Activated CD4-positive, alpha-beta T cell treated with anti-CD3 and anti-CD28 coated beads, Interleukin-2, amount 50 U/mL, for 4 hours (primary cell): ENCODE data around the gene TYROBP.
"Not testable (repeated sequence)": the region's sequence is repeated elsewhere in the genome, so short reads cannot be mapped to it uniquely, and the experiment has no call there.

Experiments used
- DNase-seq, 2 experiments: peaks; one replicate each; pipeline ENCODE4 v3.0.0-alpha.2; 2020

TYROBP gene

DNA sequence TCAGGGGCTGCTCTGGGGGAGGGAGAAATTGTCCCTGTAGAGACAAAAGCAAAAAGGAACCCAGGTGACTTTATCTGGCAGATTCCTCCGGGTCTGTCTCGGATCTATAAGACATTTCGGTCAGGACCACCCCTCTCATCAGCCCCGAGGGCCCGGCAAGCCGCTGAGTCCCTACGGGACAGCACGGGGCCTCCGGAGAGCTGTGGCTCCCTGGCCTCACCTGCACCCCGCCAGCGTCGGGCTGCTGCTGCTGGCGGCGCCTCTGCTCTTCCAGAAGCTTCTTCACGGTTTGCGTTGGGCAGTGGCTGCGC lies 9.6 kb downstream of the TYROBP start:
- no peak for DNase-seq

DNA sequence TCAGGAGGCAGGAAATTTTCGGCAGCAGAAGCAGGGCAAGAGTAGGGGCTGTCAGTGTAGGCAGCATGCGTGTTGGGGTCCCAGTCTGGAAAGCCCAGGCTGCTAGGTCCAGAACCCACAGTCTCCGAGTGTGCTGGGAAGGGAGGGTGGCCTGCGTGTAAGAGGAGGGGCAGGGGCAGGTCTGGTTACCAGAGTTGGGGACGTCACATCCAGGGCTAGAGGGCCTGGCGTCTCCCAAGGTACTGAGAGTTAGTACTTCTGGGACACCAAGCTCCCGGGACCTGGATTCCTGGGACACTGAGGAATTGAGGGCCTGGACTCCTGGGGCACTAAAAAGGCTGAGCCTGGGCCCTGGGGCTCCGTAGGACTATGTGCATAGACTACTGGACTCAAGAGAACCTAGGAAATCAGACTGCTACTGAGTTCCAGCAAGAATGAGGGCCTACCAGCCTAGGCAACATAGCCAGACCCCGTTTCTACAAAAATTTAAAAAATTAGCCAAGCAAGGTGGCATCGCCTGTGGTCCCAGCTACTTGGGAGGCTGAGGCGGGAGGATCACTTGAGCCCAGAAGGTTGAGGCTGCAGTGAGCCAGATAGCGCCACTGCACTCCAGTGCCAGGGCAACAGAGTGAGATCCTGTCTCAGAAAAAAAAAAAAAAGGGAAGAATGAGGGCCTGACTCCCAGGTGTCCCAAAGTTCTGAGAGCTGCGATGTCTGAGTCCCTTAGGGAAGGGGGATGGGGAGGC lies 10.2 kb downstream of the TYROBP start:
- no peak for DNase-seq

DNA sequence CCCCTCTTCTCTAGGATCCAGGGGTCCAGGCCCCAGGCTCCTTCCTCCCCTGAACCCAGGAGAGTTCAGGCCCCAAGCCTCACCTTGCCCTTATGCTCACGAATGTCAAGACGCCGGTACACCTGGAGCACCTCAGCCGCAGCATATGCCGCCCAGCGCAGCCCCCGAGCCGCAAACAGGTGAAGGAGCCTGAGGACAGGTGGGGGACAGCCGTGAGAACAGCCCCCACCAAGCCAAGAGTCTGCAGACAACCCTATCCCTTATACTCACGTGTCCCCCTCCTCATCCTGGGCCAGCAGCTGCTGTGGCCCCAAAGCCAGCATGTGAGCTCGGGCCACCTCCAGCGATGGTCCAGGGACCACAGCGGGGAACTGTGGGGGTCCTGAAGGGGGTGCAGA lies 11.5 kb downstream of the TYROBP start:
- DNase-seq = no peak

DNA sequence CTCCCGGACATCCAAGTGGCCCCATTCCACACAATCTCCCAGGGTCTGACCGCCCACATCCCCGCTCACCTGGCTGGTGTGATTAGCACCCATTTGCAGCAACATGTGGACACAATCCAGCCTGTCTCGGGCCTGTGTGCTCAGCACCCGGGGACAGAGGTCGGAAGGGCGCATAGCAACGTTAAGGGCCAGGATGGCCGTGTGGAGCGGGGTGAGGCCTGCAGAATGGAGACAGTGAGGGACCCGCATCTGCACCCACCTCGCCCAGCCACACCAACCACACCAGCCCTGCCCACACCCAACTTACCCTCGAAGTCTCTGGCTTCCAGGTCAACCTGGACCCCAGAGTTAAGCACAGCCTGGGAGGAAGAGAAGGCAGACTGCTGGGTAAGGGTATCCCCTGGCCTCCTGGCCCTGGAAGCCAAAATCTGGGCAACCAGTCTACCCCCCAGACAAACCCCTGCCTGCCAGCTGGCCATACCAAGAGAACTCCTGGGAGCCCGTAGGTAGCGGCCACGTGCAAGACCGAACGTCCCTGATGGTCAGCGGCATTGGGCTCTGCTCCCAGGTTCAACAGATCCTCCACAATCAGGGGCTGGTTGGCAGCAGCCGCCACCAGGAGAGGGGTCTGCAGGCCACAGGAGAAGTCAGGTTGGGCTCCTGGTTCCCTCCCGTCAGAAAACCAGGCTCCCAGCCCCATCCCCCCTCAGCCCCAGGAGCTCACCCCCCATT lies 12.0 kb downstream of the TYROBP start:
- DNase-seq = no peak

DNA sequence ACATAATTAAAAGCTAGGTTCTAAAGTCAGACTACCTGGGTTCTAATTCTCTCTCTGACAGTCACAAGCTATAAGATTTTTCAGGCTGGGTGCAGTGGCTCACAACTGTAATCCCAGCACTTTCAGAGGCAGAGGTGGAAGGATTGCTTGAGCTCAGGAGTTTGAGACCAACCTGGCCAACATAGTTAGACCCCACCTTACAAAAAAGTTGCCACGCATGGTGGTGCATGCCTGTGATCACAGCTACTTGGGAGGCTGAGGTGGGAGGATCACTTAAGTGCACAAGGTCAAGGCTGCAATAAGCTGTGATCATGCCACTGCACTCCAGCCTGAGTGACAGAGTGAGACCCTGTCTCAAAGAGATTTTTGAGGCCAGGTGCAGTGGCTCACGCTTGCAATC lies 13.8 kb downstream of the TYROBP start:
- DNase-seq = no peak

DNA sequence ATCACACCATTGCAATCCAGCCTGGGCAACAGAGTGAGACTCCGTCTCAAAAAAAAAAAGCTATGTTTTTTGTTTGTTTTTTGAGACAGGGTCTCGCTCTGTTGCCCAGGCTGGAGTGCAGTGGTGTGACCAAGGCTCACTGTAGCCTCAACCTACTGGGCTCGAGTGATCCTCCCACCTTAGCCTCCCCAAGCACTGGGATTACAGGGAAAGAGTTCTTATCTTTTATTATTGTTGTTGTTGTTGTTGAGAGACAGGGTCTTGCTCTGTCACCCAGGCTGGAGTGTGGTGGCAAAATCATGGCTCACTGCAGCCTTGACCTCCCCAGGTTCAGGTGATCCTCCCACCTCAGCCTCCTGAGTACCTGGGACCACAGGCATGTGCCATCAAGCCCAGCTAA lies 16.3 kb downstream of the TYROBP start:
- DNase-seq = not testable (repeated sequence)

DNA sequence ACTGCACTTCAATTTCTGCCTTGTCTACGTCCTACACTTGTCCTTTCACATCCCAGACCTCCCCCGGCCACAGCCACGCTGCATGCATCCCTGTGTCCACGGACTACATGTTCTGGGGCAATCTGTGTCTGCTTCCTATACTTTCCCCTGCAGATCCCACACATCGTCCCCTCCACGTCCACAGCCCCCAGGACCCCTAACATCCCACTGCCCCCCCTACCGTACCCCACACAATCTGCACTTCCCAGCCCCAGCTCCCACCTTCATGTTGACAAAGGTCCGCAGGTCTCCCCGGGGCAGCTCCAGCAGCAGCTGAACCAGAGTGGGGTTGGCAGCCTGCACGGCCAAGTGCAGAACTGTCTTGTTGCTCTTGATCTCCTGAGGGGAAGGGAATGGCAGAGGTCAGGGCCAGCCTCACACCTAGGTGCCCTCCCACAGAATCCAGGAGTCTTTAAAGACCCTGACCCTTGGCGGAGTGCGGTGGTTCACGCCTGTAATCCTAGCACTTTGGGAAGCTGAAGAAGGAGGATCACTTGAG lies 17.9 kb downstream of the TYROBP start:
- no peak for DNase-seq

DNA sequence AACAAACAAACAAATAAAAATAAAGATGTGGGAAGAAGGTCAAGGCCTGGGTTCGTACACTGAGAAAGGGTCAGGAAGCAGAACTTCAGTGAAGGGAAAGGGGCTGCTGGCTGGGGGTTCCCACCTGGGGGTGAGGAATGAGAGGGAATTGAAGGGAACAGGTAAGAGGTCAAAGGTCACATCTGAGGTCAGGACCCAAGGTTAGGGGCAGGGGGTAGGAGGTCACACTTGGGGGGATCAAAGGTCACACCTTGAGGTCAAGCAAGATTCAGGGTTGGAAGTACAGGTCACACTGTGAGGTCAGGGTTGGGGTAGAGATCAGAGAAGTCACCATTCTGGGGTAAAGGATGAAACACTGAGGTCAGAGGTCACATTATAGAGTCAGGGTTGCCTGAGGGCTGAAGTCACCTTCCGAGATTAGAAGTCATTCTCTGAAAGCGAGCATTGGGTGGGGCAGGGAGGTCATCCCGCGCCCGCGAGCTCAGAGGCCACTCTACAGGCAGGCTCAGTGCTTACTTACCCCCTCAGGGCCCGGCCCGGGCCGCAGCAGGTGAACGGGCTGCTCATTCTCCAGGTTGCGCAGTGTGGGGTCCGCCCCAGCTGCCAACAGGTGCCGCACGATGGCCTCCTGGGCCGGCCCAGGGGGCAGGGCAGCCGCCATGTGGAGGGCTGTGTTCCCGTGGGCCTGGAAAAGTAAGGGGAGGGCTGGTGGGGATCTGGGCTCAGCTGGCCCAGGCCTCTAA lies 18.6 kb downstream of the TYROBP start:
- no peak for DNase-seq

DNA sequence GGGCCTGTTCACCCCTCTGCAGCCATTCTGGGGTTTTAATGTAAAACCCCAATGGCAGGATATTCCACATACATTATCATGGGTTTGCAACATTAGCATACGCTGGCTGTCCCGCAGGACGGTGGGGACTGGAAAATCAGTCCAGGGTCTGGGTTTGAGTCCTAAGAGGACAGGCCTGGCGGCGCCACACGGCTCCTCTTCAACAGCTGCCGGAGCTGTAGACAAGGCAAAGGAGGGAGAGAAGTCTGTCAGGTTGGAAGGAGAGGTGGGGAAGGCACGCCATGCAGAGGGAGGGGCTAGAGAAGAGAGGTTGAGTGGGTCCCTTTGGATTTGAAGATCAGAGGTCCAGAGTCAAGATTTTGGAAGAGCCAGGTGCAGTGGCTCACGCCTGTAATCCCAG lies 19.7 kb downstream of the TYROBP start:
- DNase-seq = no peak

DNA sequence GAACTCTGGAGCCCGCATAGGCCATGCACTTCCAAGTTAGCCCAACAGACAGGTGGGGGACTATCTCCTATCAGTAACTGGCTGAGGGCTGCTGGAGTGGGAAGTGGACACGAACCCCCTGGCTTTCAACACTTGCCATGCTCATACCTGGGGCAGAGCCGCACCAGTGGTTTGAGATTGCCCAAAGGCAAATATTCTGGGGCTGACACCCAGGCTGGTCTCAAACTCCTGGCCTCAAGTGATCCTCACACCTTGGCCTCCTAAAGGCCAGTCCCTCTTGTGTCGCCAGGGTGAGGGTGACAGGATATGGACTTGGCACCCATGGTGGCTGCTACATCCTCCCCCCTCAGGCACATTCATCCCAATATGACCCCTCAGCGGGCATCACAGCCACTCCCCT lies 20.9 kb downstream of the TYROBP start:
- no peak for DNase-seq

DNA sequence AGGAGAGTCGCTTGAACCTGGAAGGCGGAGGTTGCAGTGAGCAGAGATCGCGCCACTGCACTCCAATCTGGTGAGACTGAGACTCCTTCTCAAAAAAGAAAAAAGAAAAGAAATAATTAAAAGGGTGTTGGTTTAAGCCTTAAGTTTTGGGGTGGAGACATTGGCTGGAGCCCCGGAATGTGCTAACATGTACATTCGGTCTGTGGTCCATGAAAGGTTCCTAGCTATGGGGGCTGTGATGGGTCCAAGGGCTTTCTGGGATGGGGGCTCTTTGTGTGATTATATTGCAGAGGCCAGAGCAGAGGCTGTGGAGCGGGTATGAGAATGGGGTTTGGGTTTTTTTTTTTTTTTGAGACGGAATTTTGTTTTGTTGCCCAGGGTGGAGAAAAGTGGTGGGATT lies 22.2 kb downstream of the TYROBP start:
- no peak for DNase-seq

DNA sequence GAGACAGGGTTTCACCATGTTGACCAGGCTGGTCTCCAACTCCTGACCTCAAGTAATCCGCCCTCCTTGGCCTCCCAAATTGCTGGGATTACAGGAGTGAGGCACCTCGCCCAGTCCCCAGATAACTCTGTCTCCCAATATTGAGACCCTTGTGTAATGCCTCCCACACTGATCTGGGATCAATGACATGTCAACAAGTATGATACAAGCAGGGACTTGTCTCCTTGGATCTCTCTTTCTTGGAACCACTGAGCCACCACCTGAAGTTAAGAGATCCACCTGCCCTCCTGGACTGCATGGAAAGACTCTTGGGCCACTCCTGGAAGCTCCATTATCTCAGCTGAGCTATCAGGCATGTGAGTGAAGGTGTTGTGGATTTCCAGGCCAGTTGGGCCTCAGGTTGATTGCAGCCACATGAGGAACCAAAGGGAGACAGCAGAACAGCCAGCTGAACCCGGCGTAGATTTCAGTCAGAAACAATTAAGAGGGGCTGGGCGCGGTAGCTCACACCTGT lies 22.8 kb downstream of the TYROBP start:
- DNase-seq = no peak

DNA sequence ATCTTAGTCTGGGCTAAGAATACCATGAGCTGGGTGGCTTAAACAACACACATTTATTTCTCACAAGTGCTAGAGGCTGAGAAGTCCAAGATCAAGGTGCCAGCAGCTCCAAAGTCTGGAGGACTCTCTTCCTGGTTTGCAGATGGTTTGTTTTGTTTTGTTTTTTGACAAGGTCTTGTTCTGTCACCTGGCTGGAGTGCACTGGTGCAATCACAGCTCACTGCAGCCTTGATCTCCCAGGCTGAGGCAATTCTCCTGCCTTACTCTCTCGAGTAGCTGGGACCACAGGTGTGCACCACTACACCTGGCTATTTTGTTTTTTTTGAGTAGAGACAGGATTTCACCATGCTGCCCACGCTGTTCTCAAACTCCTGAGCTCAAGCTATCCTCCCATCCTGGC lies 24.2 kb downstream of the TYROBP start:
- DNase-seq = no peak

DNA sequence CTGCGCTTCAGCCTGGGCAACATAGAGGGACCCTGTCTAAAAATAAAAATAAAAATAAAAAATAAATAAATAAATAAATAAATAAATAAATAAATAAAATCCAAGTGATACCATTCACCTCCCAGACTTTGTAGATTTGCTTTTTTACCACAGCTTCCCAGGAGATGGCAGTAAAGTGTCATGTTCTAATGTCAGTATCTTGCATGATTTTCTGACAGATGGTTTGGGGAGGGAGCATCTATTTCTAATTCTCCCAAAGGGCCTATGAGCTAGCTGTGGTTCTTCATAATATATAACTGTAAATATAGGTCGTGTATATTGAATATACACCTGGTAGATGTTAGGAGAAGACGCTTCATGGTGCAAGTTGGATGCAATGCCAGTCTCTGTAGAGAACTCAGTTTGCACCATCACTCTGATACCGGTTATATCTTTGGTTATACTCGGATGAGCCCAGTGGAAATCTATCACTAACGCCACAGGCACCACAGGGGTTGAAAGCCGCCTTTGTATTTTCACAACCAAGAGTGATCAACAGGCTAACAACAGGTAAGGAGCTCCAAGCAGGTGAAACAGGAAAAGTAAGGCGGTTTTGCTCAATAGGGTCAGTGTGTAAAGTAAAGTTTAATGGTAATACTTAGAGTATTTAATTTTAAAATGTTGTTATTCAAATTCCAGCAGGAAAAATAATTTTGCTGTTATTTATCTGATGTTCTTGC lies 25.8 kb downstream of the TYROBP start:
- no peak for DNase-seq

DNA sequence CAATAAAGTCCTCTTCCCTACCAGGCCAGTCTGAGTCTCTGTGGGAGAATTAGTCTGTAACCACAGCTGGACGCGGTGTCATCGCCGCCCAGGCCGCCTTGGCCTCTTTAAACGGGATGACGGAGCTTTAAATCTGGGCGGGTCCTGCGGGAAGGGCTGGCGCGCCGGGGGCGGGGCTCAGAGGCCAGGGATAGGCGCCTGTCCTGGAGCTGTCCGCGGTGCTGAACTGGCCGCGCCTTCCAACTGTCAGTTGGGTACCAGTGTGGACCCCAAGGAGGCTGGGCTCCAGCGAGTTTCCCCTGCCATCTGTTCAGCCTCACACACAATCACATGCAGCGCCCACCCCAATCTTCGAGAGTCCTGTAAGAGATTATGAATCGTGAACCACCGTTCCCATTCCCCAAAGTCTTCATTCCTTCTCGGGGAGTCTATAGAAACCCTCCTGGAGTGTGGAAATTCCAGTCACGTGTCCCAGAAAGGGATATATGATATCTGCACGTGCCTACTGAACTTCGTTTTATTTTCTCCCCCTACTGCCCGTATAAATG lies 28.3 kb downstream of the TYROBP start:
- DNase-seq = peak; percentile 50 to 51

DNA sequence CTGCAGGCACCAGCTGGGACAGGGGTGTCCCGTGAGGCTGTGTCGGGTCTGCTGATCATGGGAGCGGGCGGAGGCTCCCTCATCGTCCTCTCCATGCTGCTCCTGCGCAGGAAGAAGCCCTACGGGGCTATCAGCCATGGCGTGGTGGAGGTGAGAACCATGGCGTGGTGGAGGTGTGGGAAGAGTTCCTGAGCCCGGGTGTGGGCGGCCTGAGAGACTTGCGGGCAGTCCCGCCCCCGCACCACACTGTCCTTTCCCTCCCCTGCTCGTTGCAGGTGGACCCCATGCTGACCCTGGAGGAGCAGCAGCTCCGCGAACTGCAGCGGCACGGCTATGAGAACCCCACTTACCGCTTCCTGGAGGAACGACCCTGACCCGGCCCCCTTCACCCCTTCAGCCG lies 29.0 kb downstream of the TYROBP start:
- DNase-seq = no peak

DNA sequence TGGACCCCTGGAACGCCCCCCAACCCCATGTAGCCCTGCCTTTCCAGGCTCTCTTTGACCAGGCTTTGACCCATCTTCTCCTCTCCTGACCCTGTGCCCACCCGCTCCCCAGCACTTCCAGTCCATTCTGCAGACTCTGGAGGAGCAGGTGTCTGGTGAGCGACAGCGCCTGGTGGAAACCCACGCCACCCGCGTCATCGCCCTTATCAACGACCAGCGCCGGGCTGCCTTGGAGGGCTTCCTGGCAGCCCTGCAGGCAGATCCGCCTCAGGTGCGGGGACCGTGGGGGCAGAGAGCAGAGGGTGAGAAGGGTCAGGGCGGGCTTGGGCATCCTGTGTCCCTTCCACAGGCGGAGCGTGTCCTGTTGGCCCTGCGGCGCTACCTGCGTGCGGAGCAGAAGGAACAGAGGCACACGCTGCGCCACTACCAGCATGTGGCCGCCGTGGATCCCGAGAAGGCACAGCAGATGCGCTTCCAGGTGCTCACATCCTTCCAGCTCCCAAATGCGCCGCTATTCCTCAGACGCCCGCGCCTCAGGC lies 33.6 kb downstream of the TYROBP start:
- no peak for DNase-seq

DNA sequence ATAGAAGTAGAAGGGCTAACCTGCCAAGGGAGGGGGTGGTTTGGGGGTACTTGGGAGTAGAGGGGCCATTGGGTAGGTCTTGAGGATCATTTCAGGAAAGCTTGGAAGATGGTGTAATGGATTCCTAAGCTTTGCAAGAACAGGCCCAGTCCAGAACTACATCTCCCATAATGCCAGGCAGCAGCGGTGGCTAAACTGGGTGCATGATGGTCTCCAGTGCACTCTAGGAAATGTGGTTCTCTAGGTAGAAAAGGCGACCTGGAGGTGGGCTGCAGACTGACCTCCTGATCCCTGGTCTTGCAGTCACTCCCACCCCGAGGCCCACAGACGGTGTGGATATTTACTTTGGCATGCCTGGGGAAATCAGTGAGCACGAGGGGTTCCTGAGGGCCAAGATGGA lies 35.9 kb downstream of the TYROBP start:
- DNase-seq = no peak

DNA sequence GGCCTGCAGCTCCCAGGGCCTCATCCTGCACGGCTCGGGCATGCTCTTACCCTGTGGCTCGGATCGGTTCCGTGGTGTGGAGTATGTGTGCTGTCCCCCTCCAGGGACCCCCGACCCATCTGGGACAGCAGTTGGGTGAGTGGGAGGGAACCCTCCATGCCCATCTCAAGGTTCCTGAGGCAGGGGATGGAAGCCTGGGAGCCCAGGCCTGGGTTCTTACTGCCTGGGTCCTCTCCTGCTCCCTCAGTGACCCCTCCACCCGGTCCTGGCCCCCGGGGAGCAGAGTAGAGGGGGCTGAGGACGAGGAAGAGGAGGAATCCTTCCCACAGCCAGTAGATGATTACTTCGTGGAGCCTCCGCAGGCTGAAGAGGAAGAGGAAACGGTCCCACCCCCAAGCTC lies 36.5 kb downstream of the TYROBP start:
- DNase-seq = no peak

DNA sequence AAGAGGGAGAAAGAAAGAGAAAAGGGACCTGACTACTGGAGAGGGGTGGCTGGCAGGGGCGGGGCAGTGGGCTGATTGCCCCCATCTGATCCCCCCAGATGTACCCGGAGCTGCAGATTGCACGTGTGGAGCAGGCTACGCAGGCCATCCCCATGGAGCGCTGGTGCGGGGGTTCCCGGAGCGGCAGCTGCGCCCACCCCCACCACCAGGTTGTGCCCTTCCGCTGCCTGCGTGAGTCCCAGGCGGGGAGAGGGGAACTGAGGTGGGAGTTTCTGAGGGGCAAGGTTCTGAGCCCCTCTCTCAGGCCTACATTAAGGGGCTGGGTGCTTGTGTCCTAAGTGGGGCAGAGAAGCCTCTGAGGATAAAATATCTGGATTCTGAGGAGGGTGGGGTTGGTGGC lies 37.3 kb downstream of the TYROBP start:
- no peak for DNase-seq

DNA sequence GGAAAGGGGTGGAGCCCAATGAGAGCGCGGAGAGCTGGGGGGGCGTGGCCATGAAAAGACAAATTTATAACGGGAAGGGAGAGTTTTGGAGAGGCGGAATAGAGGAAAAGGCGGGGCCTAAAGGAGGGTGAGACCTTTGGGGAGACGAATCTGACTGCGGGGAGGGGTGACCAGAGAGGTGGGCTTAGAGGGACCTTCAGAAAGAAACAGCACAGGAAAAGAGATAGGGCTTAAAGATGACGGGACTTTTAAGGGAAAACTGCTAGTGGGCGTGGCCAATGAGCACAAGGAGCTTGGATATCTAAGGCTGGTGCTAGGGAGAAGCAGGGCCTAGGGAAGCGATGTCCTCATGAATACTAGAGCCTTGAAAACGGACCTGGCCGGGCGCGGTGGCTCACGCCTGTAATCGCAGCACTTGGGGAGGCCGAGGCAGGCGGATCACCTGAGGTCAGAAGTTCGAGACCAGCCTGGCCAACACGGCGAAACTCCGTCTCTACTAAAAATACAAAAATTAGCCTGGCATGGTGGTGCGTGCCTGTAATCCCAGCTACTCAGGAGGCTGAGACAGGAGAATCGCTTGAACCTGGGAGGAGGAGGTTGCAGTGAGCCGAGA lies 37.9 kb downstream of the TYROBP start:
- DNase-seq = not testable (repeated sequence)
